ENCODE data around the gene BANP.
"Not testable (repeated sequence)": the region's sequence is repeated elsewhere in the genome, so short reads cannot be mapped to it uniquely, and the experiment has no call there.

Gene BANP

GRCh38 chr16:88044121-88044581 lies 92.9 kb downstream of the BANP start:
- H3K9me3 ChIP-seq (ENCODE audit: control insufficient read depth, low read depth, low read length); H3K4me3 ChIP-seq (ENCODE audit: low read length); H3K9ac ChIP-seq (ENCODE audit: low read length); H3K27ac ChIP-seq (ENCODE audit: low read length); H3K4me1 ChIP-seq (ENCODE audit: control insufficient read depth, low read depth, low read length); H3K27me3 ChIP-seq (ENCODE audit: control insufficient read depth, insufficient read depth, low read length); H3K36me3 ChIP-seq (ENCODE audit: control insufficient read depth, low read depth, low read length): not testable (repeated sequence)

- H3K4me1 ChIP-seq (ENCODE audit: control insufficient read depth, low read depth, low read length); H3K4me3 ChIP-seq (ENCODE audit: low read length); H3K9me3 ChIP-seq (ENCODE audit: control insufficient read depth, low read depth, low read length); H3K27me3 ChIP-seq (ENCODE audit: control insufficient read depth, insufficient read depth, low read length); H3K36me3 ChIP-seq (ENCODE audit: control insufficient read depth, low read depth, low read length); H3K9ac ChIP-seq (ENCODE audit: low read length); H3K27ac ChIP-seq (ENCODE audit: low read length): not testable (repeated sequence)
Measured at GRCh38 chr16:88045361-88045760, 94.1 kb downstream of the BANP start.

GRCh38 chr16:88045820-88046303 lies 94.6 kb downstream of the BANP start:
- Histone ChIP-seq H3K4me3 (ENCODE audit: low read length) (no peak overlapping the region), H3K4me1 (ENCODE audit: control insufficient read depth, low read depth, low read length) (no peaks in the 10 kb centered on the region), H3K27me3 (ENCODE audit: control insufficient read depth, insufficient read depth, low read length) (no peaks in the 10 kb centered on the region), H3K9ac (ENCODE audit: low read length) (no peak overlapping the region), H3K36me3 (ENCODE audit: control insufficient read depth, low read depth, low read length) (peaks cover 4% of the 10 kb centered on the region), H3K9me3 (ENCODE audit: control insufficient read depth, low read depth, low read length) (no peaks in the 10 kb centered on the region), H3K27ac (ENCODE audit: low read length) (no peak overlapping the region)

- Histone ChIP-seq H3K4me1 (ENCODE audit: control insufficient read depth, low read depth, low read length) (no peaks in the 10 kb centered on the region), H3K9ac (ENCODE audit: low read length) (no peak overlapping the region), H3K9me3 (ENCODE audit: control insufficient read depth, low read depth, low read length) (no peaks in the 10 kb centered on the region), H3K4me3 (ENCODE audit: low read length) (no peak overlapping the region), H3K27me3 (ENCODE audit: control insufficient read depth, insufficient read depth, low read length) (no peaks in the 10 kb centered on the region), H3K27ac (ENCODE audit: low read length) (no peak overlapping the region), H3K36me3 (ENCODE audit: control insufficient read depth, low read depth, low read length) (peaks cover 6% of the 10 kb centered on the region)
Measured at GRCh38 chr16:88047462-88047861, 96.2 kb downstream of the BANP start.

GRCh38 chr16:88048985-88049384 lies 97.8 kb downstream of the BANP start:
- Histone ChIP-seq H3K36me3 (ENCODE audit: control insufficient read depth, low read depth, low read length) (peaks cover 10% of the 10 kb centered on the region), H3K4me3 (ENCODE audit: low read length) (no peak overlapping the region), H3K9me3 (ENCODE audit: control insufficient read depth, low read depth, low read length) (no peaks in the 10 kb centered on the region), H3K4me1 (ENCODE audit: control insufficient read depth, low read depth, low read length) (no peaks in the 10 kb centered on the region), H3K27ac (ENCODE audit: low read length) (no peak overlapping the region), H3K27me3 (ENCODE audit: control insufficient read depth, insufficient read depth, low read length) (no peaks in the 10 kb centered on the region), H3K9ac (ENCODE audit: low read length) (no peak overlapping the region)

GRCh38 chr16:88049561-88050545 lies 98.6 kb downstream of the BANP start:
- no peaks in the 10 kb centered on the region for H3K27me3 ChIP-seq (ENCODE audit: control insufficient read depth, insufficient read depth, low read length)
- no peaks in the 10 kb centered on the region for H3K4me1 ChIP-seq (ENCODE audit: control insufficient read depth, low read depth, low read length)
- no peak overlapping the region for H3K9ac ChIP-seq (ENCODE audit: low read length)
- H3K36me3 ChIP-seq (ENCODE audit: control insufficient read depth, low read depth, low read length) = peaks cover 10% of the 10 kb centered on the region
- no peaks in the 10 kb centered on the region for H3K9me3 ChIP-seq (ENCODE audit: control insufficient read depth, low read depth, low read length)
- no peak overlapping the region for H3K4me3 ChIP-seq (ENCODE audit: low read length)
- no peak overlapping the region for H3K27ac ChIP-seq (ENCODE audit: low read length)

- H3K36me3 ChIP-seq (ENCODE audit: control insufficient read depth, low read depth, low read length) = peaks cover 10% of the 10 kb centered on the region
- H3K4me1 ChIP-seq (ENCODE audit: control insufficient read depth, low read depth, low read length) = no peaks in the 10 kb centered on the region
- no peaks in the 10 kb centered on the region for H3K9me3 ChIP-seq (ENCODE audit: control insufficient read depth, low read depth, low read length)
- H3K4me3 ChIP-seq (ENCODE audit: low read length) = no peak overlapping the region
- H3K27ac ChIP-seq (ENCODE audit: low read length) = no peak overlapping the region
- no peak overlapping the region for H3K9ac ChIP-seq (ENCODE audit: low read length)
- H3K27me3 ChIP-seq (ENCODE audit: control insufficient read depth, insufficient read depth, low read length) = no peaks in the 10 kb centered on the region
Measured at GRCh38 chr16:88050952-88051660, 99.9 kb downstream of the BANP start.

- Histone ChIP-seq H3K27ac (ENCODE audit: low read length) (no peak overlapping the region), H3K9ac (ENCODE audit: low read length) (no peak overlapping the region), H3K4me1 (ENCODE audit: control insufficient read depth, low read depth, low read length) (no peaks in the 10 kb centered on the region), H3K36me3 (ENCODE audit: control insufficient read depth, low read depth, low read length) (peaks cover 10% of the 10 kb centered on the region), H3K27me3 (ENCODE audit: control insufficient read depth, insufficient read depth, low read length) (no peaks in the 10 kb centered on the region), H3K9me3 (ENCODE audit: control insufficient read depth, low read depth, low read length) (no peaks in the 10 kb centered on the region), H3K4me3 (ENCODE audit: low read length) (no peak overlapping the region)
Measured at GRCh38 chr16:88052661-88053060, 101.4 kb downstream of the BANP start.

- not testable (repeated sequence) for H3K4me1 ChIP-seq (ENCODE audit: control insufficient read depth, low read depth, low read length); H3K36me3 ChIP-seq (ENCODE audit: control insufficient read depth, low read depth, low read length); H3K9me3 ChIP-seq (ENCODE audit: control insufficient read depth, low read depth, low read length); H3K27ac ChIP-seq (ENCODE audit: low read length); H3K27me3 ChIP-seq (ENCODE audit: control insufficient read depth, insufficient read depth, low read length); H3K4me3 ChIP-seq (ENCODE audit: low read length); H3K9ac ChIP-seq (ENCODE audit: low read length)
Measured at GRCh38 chr16:88053479-88053878, 102.2 kb downstream of the BANP start.

GRCh38 chr16:88055356-88055755 lies 104.1 kb downstream of the BANP start:
- Histone ChIP-seq H3K9me3 (ENCODE audit: control insufficient read depth, low read depth, low read length) (no peaks in the 10 kb centered on the region), H3K9ac (ENCODE audit: low read length) (no peak overlapping the region), H3K27me3 (ENCODE audit: control insufficient read depth, insufficient read depth, low read length) (no peaks in the 10 kb centered on the region), H3K4me1 (ENCODE audit: control insufficient read depth, low read depth, low read length) (no peaks in the 10 kb centered on the region), H3K27ac (ENCODE audit: low read length) (no peak overlapping the region), H3K36me3 (ENCODE audit: control insufficient read depth, low read depth, low read length) (peaks cover 5% of the 10 kb centered on the region), H3K4me3 (ENCODE audit: low read length) (no peak overlapping the region)

GRCh38 chr16:88056212-88056611 lies 105.0 kb downstream of the BANP start:
- Histone ChIP-seq H3K4me1 (ENCODE audit: control insufficient read depth, low read depth, low read length) (no peaks in the 10 kb centered on the region), H3K4me3 (ENCODE audit: low read length) (no peak overlapping the region), H3K27ac (ENCODE audit: low read length) (no peak overlapping the region), H3K27me3 (ENCODE audit: control insufficient read depth, insufficient read depth, low read length) (no peaks in the 10 kb centered on the region), H3K9ac (ENCODE audit: low read length) (no peak overlapping the region), H3K9me3 (ENCODE audit: control insufficient read depth, low read depth, low read length) (no peaks in the 10 kb centered on the region), H3K36me3 (ENCODE audit: control insufficient read depth, low read depth, low read length) (peaks cover 5% of the 10 kb centered on the region)
